ENCODE data around the gene SPDEF. TPM values are rescaled to one million over a fixed set of nuclear protein-coding genes. Genes with fewer than 3 reads are reported as not detected.
A peak's percentile ranks its signal among the peaks of the same experiment; 100 is the strongest.

The SPDEF gene
- total RNA-seq, 1 donor from 2014 or later: 3.5 TPM

GRCh38 chr6:34530753-34531365 lies 25.3 kb downstream of the SPDEF start:
- DNase-seq: no peak
- Histone ChIP-seq H3K9me3 (no peaks in the 10 kb centered on the region), H3K36me3 (no peaks in the 10 kb centered on the region), H3K27me3 (ENCODE audit: low read depth) (no peaks in the 10 kb centered on the region), H3K4me1 (peaks cover 10% of the 10 kb centered on the region), H3K27ac (no peak overlapping the region), H3K4me3 (no peak overlapping the region)
- intact Hi-C loops (cut with DNase I): no loop called here
- TF ChIP-seq, protein P1, sequence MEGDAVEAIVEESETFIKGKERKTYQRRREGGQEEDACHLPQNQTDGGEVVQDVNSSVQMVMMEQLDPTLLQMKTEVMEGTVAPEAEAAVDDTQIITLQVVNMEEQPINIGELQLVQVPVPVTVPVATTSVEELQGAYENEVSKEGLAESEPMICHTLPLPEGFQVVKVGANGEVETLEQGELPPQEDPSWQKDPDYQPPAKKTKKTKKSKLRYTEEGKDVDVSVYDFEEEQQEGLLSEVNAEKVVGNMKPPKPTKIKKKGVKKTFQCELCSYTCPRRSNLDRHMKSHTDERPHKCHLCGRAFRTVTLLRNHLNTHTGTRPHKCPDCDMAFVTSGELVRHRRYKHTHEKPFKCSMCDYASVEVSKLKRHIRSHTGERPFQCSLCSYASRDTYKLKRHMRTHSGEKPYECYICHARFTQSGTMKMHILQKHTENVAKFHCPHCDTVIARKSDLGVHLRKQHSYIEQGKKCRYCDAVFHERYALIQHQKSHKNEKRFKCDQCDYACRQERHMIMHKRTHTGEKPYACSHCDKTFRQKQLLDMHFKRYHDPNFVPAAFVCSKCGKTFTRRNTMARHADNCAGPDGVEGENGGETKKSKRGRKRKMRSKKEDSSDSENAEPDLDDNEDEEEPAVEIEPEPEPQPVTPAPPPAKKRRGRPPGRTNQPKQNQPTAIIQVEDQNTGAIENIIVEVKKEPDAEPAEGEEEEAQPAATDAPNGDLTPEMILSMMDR (IDR thresholded peaks at IDR 0.05): no peak
- ATAC-seq: no peak

GRCh38 chr6:34529665-34530327 lies 26.3 kb downstream of the SPDEF start:
- Histone ChIP-seq H3K4me1 (peaks cover 10% of the 10 kb centered on the region), H3K27ac (no peak overlapping the region), H3K4me3 (no peak overlapping the region), H3K27me3 (ENCODE audit: low read depth) (no peaks in the 10 kb centered on the region), H3K36me3 (no peaks in the 10 kb centered on the region), H3K9me3 (no peaks in the 10 kb centered on the region)
- ATAC-seq (no peak), DNase-seq (peak; percentile 44)
- TF ChIP-seq, protein P1 (IDR thresholded peaks at IDR 0.05): no peak
- intact Hi-C loops (cut with DNase I): no loop called here

- no peak for ATAC-seq
- Histone ChIP-seq H3K36me3 (no peaks in the 10 kb centered on the region), H3K4me1 (peaks cover 10% of the 10 kb centered on the region), H3K27ac (no peak overlapping the region), H3K4me3 (no peak overlapping the region), H3K9me3 (no peaks in the 10 kb centered on the region), H3K27me3 (ENCODE audit: low read depth) (no peaks in the 10 kb centered on the region)
- TF ChIP-seq, protein P1 (IDR thresholded peaks at IDR 0.05): no peak
- intact Hi-C loops (cut with DNase I): no loop called here
- DNase-seq: peak; percentile 38
These were observed 27.0 kb downstream of the SPDEF start for GRCh38 chr6:34528996-34529664.

- no peaks in the 10 kb centered on the region for H3K9me3 ChIP-seq
- ATAC-seq (no peak), DNase-seq (peak; percentile 40)
- no peak overlapping the region for H3K4me3 ChIP-seq
- TF ChIP-seq, protein P1 (IDR thresholded peaks at IDR 0.05): no peak
- no peaks in the 10 kb centered on the region for H3K36me3 ChIP-seq
- intact Hi-C loops (cut with DNase I): no loop called here
- no peak overlapping the region for H3K27ac ChIP-seq
- H3K4me1 ChIP-seq: peaks cover 10% of the 10 kb centered on the region
- no peaks in the 10 kb centered on the region for H3K27me3 ChIP-seq (ENCODE audit: low read depth)
These were observed 28.1 kb downstream of the SPDEF start for GRCh38 chr6:34527751-34528670.
